HL-60 (cell line): ENCODE measurements around the gene GGACT.

Experiments
- DNase-seq, 2 experiments: peaks; one replicate each; pipeline ENCODE4 v3.0.0-alpha.2; 2010 to 2020; ENCODE audit warnings: low read depth in 1 of 2, low spot score in 1 of 2
- H3K27ac ChIP-seq: fragments of 250-450 bp; sonication (Bioruptor Pico); replicated peaks from 2 replicates; pipeline ENCODE4 v1.5.1; 2020; ENCODE audit warnings: mild to moderate bottlenecking, moderate library complexity
- H3K27me3 ChIP-seq: fragments of 250-450 bp; sonication (Bioruptor Pico); 2 replicates; pipeline ENCODE4 v1.5.1; 2021; ENCODE audit warnings: mild to moderate bottlenecking, moderate library complexity; ENCODE audit not compliant: insufficient read depth, poor library complexity, severe bottlenecking
- H3K4me3 ChIP-seq: replicated peaks from 2 replicates; pipeline ENCODE4 v1.5.1; 2011; ENCODE audit warnings: mild to moderate bottlenecking, control low read depth, low read length; ENCODE audit not compliant: insufficient read depth
- CTCF ChIP-seq: IDR thresholded peaks from one replicate; pipeline ENCODE4 v1.5.1; 2011; ENCODE audit warnings: low read length, control low read depth, inconsistent platforms; ENCODE audit not compliant: insufficient read depth
- GABPA ChIP-seq: IDR thresholded peaks from 2 replicates; pipeline ENCODE4 v1.6.1; 2012; ENCODE audit warnings: low read depth
- POLR2AphosphoS5 ChIP-seq: IDR thresholded peaks from 2 replicates; pipeline ENCODE4 v1.6.1; 2012; ENCODE audit warnings: low read depth
- REST ChIP-seq: IDR thresholded peaks from 2 replicates; pipeline ENCODE4 v1.6.1; 2012; ENCODE audit warnings: low read depth; ENCODE audit not compliant: insufficient replicate concordance
- SPI1 ChIP-seq: IDR thresholded peaks from 2 replicates; pipeline ENCODE4 v1.6.1; 2012; ENCODE audit warnings: low read depth, mild to moderate bottlenecking, borderline replicate concordance

The GGACT gene

GRCh38 chr13:100523411-100523810 lies 65.2 kb downstream of the GGACT start:
- no peak for DNase-seq
- Histone ChIP-seq H3K4me3 (no peak overlapping the region), H3K27ac (no peak overlapping the region), H3K27me3 (peaks cover 12% of the 10 kb centered on the region)
- TF ChIP-seq CTCF (no peak), GABPA (no peak), REST (no peak), POLR2AphosphoS5 (no peak), SPI1 (no peak)

- no peak overlapping the region for H3K27ac ChIP-seq
- TF ChIP-seq POLR2AphosphoS5 (no peak), REST (no peak), SPI1 (no peak), GABPA (no peak), CTCF (no peak)
- H3K27me3 ChIP-seq: peaks cover 12% of the 10 kb centered on the region
- no peak overlapping the region for H3K4me3 ChIP-seq
- DNase-seq: no peak
Observed at GRCh38 chr13:100522618-100523309, 65.8 kb downstream of the GGACT start.

GRCh38 chr13:100521851-100522617 lies 66.6 kb downstream of the GGACT start:
- DNase-seq: no peak
- H3K27me3 ChIP-seq: peaks cover 12% of the 10 kb centered on the region
- no peak for TF ChIP-seq POLR2AphosphoS5
- no peak for TF ChIP-seq CTCF
- TF ChIP-seq REST: no peak
- TF ChIP-seq SPI1: no peak
- TF ChIP-seq GABPA: no peak
- no peak overlapping the region for H3K27ac ChIP-seq
- H3K4me3 ChIP-seq: no peak overlapping the region
